Stimulated activated CD4-positive, alpha-beta T cell treated with anti-CD3 and anti-CD28 coated beads, TNF-alpha, amount 100 ng/mL, for 1 hour (primary cell): ENCODE results near the gene E2F2.
"Not testable (repeated sequence)": the region's sequence is repeated elsewhere in the genome, so short reads cannot be mapped to it uniquely, and the experiment has no call there.

ENCODE experiments used
- DNase-seq, 3 donors: peaks; one replicate each; pipeline ENCODE4 v3.0.0-alpha.2; 2020; ENCODE audit warnings: low read depth in 3 of 3, low spot score in 1 of 3

The E2F2 gene

DNA sequence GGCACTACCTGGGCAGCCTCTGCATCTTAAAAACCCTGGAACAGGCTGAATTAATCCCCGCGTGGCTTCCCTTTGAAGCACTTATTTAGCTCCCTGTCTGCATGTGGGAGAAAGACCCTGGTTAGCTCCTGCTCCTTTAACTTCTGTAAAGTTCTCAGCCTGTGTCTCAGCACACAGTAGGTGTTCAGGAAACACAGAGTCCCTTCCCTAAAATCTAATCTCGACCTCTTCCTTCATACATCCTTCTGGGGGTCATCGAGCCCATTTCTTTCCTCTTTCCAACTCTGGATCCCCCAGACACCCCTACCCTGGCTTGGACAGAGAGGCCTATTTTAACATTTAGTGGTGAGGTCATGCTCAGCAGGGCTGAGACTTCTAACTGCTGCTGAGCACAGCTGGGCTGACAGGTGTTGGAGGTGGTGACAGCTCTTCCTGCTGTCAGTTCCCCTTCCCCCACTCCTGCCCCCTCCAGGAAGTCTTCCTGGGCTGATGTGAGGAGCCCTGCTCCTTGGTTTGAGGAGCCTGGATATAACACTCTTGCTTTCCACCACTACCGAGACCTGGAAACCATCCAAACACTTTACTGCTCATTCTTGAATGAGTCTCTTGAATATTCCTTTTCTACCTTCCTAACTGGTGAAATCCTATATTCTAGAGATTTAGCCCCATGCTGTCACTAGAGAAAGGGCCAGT is 5.3 kb downstream of the E2F2 start:
- no peak for DNase-seq

DNA sequence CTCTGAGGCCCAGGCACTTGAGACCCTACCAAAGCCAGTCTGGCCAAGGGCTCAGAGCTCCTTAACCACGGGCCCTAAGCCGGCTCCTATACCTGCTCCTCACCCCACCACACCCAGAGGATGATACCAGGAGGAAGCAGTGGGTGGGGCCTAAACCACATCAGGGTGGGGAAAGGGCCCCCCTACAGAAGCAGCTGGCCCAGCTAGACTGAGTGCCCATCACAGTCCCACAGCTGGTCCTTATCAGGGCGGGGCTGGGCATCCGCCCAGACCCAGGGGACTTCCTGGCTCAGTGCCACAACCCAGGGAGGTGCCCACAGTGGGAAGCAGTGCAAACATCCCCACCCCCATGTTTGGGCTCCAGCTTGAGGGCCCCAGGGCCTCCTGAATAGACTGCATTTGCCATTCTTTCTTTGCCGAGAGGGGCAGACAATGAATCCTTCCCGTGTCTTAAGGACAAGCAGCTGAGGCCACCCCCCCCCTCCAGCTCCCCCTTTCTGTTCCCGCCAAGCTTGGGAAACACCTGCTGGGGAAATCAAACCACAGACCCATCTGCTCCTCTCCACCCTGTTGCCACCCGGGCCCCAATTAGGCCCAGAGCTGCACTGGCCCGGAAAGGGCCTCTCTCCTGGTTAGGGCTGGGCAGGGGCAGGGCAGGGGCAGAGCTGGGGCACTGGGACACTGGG is 6.2 kb downstream of the E2F2 start:
- DNase-seq, result no peak

DNA sequence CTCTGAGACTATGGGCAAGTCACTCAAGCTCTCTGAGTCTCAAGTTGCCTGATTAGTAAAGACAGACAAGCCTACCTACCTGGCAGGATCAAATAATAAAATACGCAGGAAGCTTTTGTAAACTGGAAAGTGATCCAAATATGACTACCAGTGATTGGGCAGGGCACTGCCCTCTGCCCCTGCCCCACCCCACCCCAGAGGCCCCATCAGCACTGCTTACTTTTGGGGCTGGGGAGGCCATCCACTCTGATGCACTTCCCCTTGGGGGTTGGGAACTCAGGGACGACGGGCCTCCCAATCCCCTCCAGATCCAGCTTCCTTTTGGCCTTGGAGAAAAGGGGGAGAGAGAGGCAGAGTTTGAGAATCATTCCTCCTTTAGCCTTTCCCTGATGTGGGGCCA is 6.9 kb downstream of the E2F2 start:
- DNase-seq, result no peak

DNA sequence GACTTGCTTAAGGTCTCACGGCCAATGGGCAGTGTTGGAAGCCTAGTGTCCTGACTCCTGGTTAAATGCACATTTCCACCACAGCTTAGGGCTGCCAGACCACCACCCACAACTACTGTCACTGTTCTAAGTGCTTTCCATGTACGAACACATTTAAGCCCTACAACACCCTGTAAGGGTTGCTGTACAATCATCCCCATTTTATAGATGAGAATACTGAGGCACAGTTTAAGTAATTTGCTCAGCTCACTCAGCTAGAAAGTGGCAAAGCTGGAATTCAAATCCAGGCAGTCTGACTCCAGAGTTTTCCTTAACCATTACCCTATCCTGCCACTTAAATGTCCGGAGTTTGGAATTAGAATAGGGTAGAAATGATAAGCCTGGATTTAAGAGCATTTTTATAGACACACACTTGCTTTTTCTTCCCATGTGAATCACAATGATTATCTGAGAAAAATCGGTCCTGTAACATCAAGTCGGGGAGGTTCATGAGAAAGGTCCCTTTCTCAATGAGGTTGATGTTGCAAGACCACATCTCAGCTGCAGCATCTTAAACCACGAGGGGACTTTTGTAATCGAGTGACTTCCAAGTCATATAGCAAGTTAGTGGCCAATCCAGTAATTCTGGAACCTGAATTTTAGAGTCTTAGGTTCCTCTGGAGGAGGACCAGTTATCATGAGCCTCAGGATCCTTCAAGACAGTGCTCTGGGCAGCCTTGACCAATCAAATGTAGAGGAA is 8.6 kb downstream of the E2F2 start:
- DNase-seq, result no peak

DNA sequence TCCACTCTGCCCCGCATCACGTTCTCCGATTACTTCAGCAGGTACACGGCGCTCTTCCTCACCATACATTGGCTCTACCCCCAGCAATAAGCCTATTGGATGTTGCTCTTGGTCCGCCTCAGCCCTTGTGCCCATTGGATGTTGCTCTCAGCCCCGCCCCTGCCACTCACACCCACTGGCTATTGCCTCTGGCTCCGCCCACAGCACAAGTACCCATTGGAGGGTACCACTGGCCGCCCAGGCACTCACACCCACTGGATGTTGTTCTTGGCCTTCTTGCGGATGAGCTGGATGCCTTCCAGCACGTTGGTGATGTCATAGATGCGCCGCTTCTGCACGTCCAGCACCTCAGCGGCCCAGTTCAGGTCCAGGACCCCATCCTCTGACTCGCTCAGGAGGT is 9.4 kb downstream of the E2F2 start:
- no peak for DNase-seq

DNA sequence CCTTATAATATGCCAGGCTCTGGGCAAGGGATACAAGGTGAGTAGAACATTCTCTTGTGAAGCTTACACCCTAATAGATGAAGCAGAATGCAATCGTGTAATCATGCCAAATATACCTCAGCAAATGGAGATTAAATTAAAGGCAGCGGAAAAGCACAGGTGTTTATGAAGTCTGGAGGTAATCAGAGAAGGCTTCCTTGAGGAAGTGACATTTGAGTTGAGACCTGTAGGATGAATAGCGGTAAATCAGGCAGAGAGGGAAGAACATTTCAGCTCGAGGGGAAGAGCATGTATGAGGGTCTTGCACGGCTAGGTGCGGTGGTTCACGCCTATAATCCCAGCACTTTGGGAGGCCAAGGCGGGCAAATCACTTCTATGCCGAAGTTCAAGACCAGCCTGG is 13.5 kb downstream of the E2F2 start:
- no peak for DNase-seq

DNA sequence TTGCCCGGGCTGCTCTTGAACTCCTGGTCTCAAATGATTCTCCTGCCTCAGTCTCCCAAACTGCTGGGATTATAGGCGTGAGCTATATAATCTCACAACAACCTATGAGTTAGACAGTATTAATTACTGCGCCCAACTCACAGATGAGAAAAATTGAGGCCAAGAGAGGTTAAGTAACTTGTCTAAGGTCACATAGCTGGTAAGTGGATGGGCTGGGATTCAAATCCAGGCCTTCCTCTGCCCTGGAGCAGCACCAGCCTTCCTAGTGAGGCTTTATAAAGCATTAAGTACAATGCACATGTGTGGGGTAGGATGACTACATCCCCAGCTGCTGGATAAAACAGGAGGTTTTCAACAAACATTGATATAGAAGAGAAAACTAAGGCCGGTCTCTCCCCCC is 15.1 kb downstream of the E2F2 start:
- DNase-seq, result no peak

DNA sequence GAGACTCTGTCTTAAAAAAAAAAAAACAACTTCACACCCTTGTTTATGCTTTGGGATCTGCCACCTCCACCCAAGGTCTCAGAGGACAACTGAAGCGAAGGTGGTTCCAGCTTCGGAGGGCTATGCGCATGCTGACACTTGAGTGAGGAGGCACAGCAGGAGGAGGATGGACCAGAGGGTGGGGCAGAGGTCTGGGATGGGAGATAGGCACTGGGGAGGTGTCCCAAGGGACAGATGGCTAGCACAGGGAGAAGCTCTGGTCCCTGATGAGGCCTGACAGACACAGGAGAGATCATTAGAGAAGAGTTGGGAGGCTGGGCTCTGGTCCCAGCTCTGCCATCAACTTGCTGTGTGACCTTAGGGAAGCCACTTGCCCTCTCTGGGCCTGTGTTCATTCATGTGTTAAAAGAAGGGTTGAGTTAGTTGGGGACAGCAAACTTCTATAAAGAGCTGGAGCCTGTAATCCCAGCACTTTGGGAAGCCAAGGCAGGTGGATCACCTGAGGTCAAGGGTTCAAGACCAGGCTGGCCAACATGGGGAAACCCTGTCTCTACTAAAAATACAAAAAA is 16.8 kb downstream of the E2F2 start:
- no peak for DNase-seq

DNA sequence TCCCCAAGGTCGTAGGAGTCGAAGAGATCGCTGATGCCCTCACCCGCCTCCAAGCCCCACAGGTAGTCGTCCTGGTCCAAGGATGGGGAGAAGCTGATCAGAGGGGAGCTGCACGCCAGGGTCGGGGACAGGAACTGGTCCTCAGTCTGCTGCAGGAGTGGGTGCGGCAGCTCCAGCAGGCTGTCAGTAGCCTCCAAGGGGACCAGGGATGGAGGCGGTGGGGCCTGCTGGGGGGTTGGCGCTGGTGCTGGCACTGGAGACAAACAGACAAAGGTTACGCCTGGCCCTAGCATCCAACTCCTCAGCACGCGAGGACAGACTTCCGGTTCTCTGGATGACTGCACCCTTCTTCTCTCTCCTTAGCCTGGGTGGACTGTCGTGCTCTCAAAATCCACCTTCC is 21.1 kb downstream of the E2F2 start:
- no peak for DNase-seq

DNA sequence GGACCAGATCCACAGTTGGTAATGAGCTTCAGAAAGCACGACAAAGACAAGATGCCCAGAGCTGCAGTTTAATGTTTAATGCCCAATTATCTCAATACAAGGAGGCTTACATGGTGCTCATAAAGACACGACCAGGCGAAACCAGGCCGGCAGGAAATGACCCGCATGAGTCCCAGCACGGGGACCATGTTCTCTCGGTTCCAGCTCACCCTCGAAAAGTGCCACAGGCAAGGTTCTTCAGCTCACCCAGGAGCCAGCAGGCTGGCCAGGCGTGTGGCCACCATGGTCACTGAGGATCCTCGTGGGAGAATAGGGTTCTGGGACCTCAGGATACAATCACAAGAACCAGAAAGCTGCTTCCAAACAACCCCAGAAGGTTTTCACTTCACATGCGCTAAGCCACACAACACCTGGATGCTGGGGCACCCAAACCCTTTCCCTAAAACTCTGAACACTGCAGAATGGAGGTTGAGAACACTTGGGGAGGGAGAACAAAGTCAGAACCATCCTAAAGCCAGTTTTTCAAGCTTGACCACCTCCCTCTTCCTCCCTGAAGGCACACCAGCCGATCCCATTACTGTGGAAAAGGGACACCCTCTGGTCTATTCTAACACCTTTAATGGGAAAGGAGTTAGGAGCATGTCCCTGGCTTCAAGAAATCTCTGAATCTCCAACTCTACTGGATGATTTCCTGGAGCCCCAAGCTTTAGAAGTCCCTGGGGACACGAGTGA is 24.5 kb downstream of the E2F2 start:
- DNase-seq, result no peak

DNA sequence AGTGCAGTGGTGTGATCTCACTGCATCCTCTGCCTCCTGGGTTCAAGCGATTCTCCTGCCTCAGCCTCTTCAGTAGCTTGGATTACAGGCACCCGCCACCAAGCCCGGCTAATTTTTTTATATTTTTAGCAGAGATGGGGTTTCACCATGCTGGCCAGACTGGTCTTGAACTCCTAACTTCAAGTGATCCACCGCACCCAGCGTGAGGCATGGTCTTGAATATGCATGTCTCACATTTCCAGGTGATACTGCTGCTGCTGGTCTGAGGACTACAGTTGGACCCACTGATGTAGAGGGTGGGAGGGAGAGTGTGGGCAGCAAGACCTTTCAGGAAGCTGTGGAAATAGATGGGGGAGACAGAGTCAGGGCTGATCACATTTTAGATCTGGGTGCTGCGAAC is 25.2 kb downstream of the E2F2 start:
- DNase-seq, result no peak

DNA sequence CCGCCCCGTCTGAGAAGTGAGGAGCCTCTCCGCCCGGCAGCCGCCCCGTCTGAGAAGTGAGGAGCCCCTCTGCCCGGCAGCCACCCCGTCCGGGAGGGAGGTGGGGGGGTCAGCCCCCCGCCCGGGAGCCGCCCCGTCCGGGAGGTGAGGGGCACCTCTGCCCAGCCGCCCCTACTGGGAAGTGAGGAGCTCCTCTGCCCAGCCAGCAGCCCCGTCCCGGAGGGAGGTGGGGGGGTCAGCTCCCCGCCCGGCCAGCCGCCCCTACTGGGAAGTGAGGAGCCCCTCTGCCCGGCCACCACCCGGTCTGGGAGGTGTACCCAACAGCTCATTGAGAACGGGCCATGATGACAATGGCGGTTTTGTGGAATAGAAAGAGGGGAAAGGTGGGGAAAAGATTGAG is 26.9 kb downstream of the E2F2 start:
- not testable (repeated sequence) for DNase-seq

DNA sequence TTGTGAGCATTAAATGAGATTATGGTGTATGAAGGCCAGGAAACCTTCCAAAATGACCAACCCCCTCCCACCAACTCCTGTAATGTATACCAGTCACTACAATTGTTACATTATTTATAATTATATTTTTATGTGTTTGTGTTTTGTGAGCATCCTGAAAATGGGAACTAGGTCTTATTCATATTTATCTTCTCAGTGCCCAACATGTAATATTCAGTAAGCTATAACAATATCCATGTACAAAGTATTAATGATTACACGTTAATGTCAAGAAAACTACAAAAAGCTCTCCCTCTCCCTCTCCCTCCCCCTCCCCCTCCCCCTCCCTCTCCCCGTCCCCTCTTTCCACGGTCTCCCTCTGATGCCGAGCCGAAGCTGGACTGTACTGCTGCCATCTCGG is 28.1 kb downstream of the E2F2 start:
- DNase-seq, result no peak

DNA sequence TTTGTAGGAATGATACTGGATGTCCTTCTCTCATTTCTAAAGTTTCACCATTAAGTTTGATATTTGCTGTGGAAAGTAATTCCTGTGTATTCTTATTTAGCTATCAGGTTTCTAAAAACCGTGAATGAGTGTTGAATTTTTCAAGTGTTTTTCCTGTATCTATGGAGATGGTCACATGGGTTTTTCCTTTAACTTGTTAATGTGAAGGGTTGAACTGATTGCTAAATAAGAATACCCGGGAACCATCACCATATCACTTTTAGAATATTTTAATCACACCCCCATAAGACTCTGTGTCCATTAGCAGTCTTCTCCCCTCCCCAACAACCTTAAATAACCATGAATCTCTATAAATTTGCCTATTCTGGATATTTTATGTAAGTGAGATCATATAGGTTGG is 30.6 kb downstream of the E2F2 start:
- no peak for DNase-seq

DNA sequence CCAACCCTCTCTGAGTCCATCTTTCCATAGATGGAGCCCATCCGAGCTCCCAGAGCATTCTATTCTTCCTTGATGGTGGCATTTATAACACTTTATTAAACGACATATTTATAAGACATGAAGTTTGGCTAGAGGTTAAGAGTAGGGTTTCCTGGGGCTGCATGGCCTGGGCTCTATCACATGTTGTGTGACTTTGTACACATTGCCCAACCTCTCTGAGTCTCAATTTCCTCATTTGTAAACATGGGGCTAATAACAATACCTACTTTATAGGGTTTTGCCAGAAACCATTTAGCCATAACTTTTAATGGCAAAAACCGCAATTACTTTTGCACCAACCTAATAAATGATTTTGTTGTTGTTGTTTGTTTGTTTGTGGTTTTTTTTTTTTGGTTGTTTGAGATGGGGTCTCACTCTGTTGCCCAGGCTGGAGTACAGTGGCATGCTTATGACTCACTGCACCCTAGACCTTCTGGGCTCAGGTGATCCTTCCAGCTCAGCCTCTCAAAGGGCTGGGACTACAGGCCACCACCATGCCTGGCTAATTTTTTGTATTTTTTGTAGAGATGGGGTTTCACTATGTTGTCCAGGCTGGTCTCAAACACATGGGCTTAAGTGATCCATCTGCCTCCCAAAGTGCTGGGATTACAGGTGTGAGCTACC is 33.1 kb downstream of the E2F2 start:
- DNase-seq, result no peak

DNA sequence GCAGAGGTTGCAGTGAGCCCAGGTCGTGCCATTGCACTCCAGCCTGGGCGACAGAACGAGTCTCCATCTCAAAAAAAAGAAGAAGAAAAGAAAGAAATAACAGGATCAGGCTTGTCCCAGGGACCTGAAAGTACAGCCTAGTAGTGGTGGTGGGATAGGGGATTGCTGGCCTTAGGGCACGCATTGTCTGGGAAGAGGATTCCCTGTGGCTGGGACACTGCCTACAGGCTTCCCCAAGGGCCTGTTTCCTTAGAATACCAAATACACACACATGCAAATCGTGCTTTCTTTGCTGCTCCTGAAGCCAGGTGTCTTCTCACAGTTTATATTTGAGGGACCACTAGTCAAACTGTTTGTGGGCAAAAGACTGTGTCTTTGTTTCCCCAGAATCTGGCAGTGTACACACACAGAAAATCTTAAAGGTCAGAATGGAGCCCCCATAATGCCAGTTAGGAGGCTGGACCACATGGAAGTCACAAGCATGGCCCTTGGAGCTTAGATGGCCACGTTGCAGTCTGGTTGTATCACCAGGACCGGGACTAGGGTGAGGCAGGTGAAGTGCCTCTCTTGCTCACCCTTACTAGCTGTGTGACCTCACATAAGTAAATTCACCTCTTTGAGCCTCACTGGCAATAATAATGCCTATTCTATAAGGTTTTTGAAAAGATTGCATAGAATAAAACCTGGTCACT is 34.4 kb downstream of the E2F2 start:
- no peak for DNase-seq

DNA sequence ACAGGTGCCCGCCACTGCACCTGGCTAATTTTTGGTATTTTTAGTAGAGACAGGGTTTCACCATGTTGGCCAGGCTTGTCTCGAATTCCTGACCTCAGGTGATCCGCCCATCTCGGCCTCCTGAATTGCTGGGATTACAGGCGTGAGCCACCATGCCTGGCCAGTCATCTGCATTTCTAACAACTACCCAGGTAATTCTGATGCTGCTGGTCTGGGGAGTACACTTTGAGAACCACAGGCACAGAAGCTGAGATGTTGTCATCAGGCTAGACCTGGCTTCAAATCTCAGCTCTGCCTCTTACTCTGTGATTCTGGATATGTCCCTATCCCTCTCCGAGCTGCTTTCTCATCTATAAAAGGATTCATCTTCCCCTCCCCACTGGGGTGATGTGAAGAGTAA is 36.2 kb downstream of the E2F2 start:
- not testable (repeated sequence) for DNase-seq

DNA sequence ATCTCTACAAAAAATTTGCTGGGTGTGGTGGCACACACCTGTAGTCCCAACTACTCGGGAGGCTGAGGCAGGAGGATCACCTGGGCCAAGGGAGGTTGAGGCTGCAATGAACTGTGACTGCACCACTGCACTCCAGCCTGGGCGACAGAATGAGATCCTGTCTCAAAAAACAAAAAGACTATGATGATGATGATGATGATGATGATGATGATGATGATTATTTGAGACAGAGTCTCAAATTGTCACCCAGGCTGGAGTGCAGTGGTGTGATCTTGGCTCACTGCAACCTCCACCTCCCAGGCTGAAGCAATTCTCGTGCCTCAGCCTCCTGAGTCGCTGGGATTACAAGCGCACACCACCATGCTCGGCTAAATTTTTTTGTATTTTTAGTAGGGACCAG is 38.3 kb downstream of the E2F2 start:
- not testable (repeated sequence) for DNase-seq

DNA sequence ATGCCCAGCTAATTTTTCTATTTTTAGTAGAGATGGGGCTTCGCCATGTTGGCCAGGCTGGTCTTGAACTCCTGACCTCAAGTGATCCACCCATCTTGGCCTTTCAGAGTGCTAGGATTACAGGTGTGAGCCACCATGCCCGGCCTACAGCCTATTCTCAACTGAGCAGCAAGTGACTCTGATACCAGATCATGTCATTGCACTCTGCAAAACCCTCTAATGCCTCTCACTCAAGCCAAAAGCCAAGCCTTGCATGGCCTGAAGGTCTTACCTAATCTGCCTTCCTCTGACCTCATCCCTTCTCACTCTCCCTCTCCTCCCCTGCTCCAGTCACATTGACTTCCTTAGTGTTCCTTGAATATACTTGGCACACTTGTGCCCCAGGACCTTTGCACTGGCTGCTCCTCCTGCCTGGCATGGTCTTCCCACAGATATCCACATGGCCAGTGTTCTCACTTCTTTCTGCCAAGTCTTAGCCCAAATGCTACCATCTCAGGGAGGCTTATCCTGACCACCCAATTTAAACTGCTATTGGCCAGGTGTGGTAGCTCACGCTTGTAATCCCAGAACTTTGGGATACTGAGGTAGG is 38.8 kb downstream of the E2F2 start:
- no peak for DNase-seq

DNA sequence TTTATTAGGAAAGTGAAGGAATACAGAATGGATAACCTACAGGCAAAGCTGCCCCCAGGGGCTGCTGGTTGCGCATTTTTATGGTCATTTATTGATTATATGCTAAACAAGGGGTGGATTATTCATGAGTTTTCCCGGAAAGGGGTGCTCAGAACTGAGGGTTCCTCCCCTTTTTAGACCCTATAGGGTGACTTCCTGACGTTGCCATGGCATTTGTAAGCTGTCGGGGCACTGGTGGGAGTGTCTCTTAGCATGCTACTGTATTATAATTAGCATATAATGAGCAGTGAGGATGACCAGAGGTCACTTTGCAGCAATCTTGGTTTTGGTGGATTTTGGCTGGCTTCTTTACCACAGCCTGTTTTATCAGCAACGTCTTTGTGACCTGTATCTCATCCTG is 41.2 kb downstream of the E2F2 start:
- no peak for DNase-seq
